Measurements from ENCODE around the gene PCDHGC4. TPM values are rescaled to one million over a fixed set of nuclear protein-coding genes. Genes with fewer than 3 reads are reported as not detected.

Gene PCDHGC4
- total RNA-seq (2021; fragmentation: NEBNext Ultra II Directional; extraction: Animal tissue kit (Norgen Biotek cat#: 25700)): 2.4 and 2.6 TPM in 2 replicates
- polyA plus RNA-seq (2011; rRNA removed): 2.1 and 2.8 TPM in 2 replicates
- 2.2 TPM for polyA plus RNA-seq (2011; cell fraction: cytosol; rRNA removed)
- polyA plus RNA-seq (2011; cell fraction: nucleus; rRNA removed): 5.0 TPM
- polyA plus RNA-seq (2012, experiment 1 of 2): 1.8 to 2.4 TPM (median 2.0 TPM) in 4 replicates
- polyA plus RNA-seq (2012, experiment 2 of 2): 1.7 TPM
- polyA plus RNA-seq (2013, experiment 1 of 2): 4.1 TPM
- 3.1 TPM for polyA plus RNA-seq (2013, experiment 2 of 2)
- polyA minus RNA-seq (2011; rRNA and poly(A)+ RNA removed): 8.5 and 9.4 TPM in 2 replicates
- polyA minus RNA-seq (2011; cell fraction: cytosol; rRNA and poly(A)+ RNA removed): 3.4 TPM
- polyA minus RNA-seq (2011; cell fraction: nucleus; rRNA and poly(A)+ RNA removed): 12.8 TPM
- long read RNA-seq, experiment 1: 0 reads
- long read RNA-seq, experiment 2, partial matches to known transcripts: 0 of 1 reads
- long read RNA-seq, experiment 2, other reads (novel, unspliced or antisense): 0 of 1 reads

DNA sequence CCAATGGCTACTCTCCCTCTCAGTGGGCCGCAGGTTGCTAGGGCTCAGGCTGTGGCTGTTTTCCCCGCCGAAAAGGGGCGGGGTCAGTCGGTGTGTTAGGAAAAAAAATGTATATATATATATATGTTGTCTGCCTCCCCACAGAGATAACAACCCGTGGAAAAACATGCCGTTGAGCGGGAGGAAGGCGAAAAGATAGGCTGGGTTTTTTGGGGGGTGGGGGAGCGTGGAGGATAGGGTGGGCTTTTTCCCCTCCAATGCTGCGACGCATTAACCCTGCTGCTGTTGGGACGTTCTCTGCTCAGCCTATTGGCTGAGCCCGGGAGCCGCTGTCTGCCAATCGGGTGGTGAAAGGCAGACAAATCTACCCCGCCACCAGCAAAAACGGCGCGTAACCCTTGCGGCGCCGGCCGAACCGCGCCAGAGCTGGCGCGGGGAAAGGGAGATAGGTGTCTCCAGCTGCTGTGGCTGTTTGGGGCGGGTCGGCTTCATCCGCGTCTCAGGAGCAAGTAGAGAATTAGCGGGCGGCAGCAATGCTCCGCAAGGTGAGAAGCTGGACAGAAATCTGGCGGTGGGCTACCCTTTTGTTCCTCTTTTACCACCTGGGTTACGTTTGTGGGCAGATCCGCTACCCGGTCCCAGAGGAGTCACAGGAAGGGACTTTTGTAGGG is at the start of gene PCDHGC4:
Gene PCDHGC4, plus strand, starts transcription at position 390 of the 671 bp plus-strand sequence. Its CDS starts 144 bp downstream, at position 534.
- H4K8ac ChIP-seq (ENCODE audit: extremely low read depth, insufficient read depth, low read length): peak within 1 kb of the TSS; percentile 63; the same call in 1 of the 2 replicates
- H2BK5ac ChIP-seq (ENCODE audit: low read depth, low read length): no peak within 1 kb of the TSS; the same call in 1 of the 2 replicates
- no peak within 1 kb of the TSS for H2BK120ac ChIP-seq (replicated peaks; ENCODE audit: low read depth, low read length)
- H3K56ac ChIP-seq (replicated peaks; ENCODE audit: insufficient read length, low read depth, low read length): peak within 1 kb of the TSS; percentile 28
- H2AFZ ChIP-seq (ENCODE audit: low read length): peak within 1 kb of the TSS; percentile 28; the same call in 1 of the 2 replicates
- WGBS, 2 experiments (ENCODE audit: extremely low coverage in 1 of 2, insufficient coverage in 1 of 2, insufficient read length in 1 of 2, insufficient replicate concordance in 2 of 2, low coverage in 1 of 2, low lambda C conversion rate in 2 of 2, missing lambda C conversion rate in 1 of 2): 3% methylated on average over 39 of the region's 39 CpGs; no CpG with 5 or more reads in 1 of the 2 experiments
- no peak within 1 kb of the TSS for H2BK20ac ChIP-seq (ENCODE audit: low read length)
- peak within 1 kb of the TSS; percentile 51 for H4K5ac ChIP-seq (ENCODE audit: insufficient read length, low read depth, low read length)
- H4K91ac ChIP-seq (replicated peaks; ENCODE audit: insufficient read length, low read length): no peak within 1 kb of the TSS
- ChIA-PET POLR2A (ENCODE audit: partially characterized antibody) (interaction anchor here (1.0 to 3.5 kb wide), 8 partner anchors 9 to 76 kb away, joined by 3 to 25 read pairs (median 6); partner anchors contain the start of gene PCDHGC3), CTCF (ENCODE audit: partially characterized antibody) (interaction anchor here (0.6 to 14.3 kb wide), 19 partner anchors 8 to 645 kb away, joined by 3 to 164 read pairs (median 4); partner anchors contain the start of genes PCDHB10, PCDHGA10, PCDHGA11 and PCDHGA12)
- H3K79me1 ChIP-seq (ENCODE audit: low read depth, low read length): no peaks in the 10 kb centered on the region; the same call in 1 of the 2 replicates
- H4K20me1 ChIP-seq (replicated peaks in 1 of 2; ENCODE audit: control insufficient read depth in 1 of 2, insufficient read depth in 2 of 2, low read length in 2 of 2): peaks cover 13 to 18% of the 10 kb centered on the region in 2 experiments
- H3K27ac ChIP-seq (ENCODE audit: low read depth, low read length): peak within 1 kb of the TSS; percentile 5; the same call in 1 of the 2 replicates
- peak within 1 kb of the TSS; percentile 65; the same call in 1 of the 2 replicates for H3K18ac ChIP-seq (ENCODE audit: extremely low read depth, low read length)
- DNase-seq (ENCODE audit: low read depth in 1 of 2, low spot score in 2 of 2) (peak in 1 of 2 experiments; percentile 84), FAIRE-seq (peak; percentile 24)
- peaks cover 11% of the 10 kb centered on the region for H3K23me2 ChIP-seq (ENCODE audit: low read depth, low read length)
- H3K4me3 ChIP-seq (ENCODE audit: extremely low read depth in 1 of 4, insufficient read depth in 2 of 4, low read depth in 3 of 4, low read length in 4 of 4): peak within 1 kb of the TSS; percentile 56 to 78 (median 69)
- H2BK12ac ChIP-seq (ENCODE audit: low read depth, low read length): peak within 1 kb of the TSS; percentile 30; the same call in 1 of the 2 replicates
- no peaks in the 10 kb centered on the region for H3K9me3 ChIP-seq (ENCODE audit: insufficient read depth in 2 of 2, low read depth in 1 of 2, low read length in 1 of 2)
- no peak within 1 kb of the TSS for H3K23ac ChIP-seq (ENCODE audit: insufficient read length)
- no peaks in the 10 kb centered on the region for H3K36me3 ChIP-seq (ENCODE audit: control insufficient read depth in 2 of 4, insufficient read depth in 4 of 4, low read length in 3 of 4)
- peaks cover 7 to 19% (median 16%) of the 10 kb centered on the region in 4 experiments for H3K27me3 ChIP-seq (replicated peaks in 1 of 4; ENCODE audit: control insufficient read depth in 3 of 4, extremely low read depth in 1 of 4, insufficient read depth in 3 of 4, low read length in 3 of 4)
- H3K14ac ChIP-seq (ENCODE audit: insufficient read length): no peak within 1 kb of the TSS
- peak within 1 kb of the TSS; percentile 93 for H2BK15ac ChIP-seq (ENCODE audit: low read length)
- H3K4me2 ChIP-seq (ENCODE audit: insufficient read depth in 1 of 2, low read depth in 2 of 2, low read length in 2 of 2): peak within 1 kb of the TSS; percentile 98
- H3K4me1 ChIP-seq (replicated peaks in 1 of 4; ENCODE audit: control insufficient read depth in 3 of 4, insufficient read depth in 4 of 4, low read length in 3 of 4): peaks cover 5 to 20% (median 12%) of the 10 kb centered on the region in 4 experiments
- H2AK5ac ChIP-seq (ENCODE audit: low read depth, low read length): no peak within 1 kb of the TSS
- H3K79me2 ChIP-seq (ENCODE audit: control insufficient read depth in 1 of 2, insufficient read depth in 2 of 2, low read length in 2 of 2): peaks cover 0 to 3% of the 10 kb centered on the region in 2 experiments; a peak in 1 of 4 replicates
- H3K9ac ChIP-seq (replicated peaks in 1 of 4; ENCODE audit: extremely low read depth in 1 of 4, low read depth in 3 of 4, low read length in 3 of 4): peak within 1 kb of the TSS in 3 of 4 experiments; percentile 34 to 52 (median 49); a peak in 5 of 7 replicates
- no peak within 1 kb of the TSS for H3K4ac ChIP-seq (replicated peaks; ENCODE audit: insufficient read length, low read depth, low read length)
- peak; percentile 68 for TF ChIP-seq CREB1 (IDR thresholded peaks at IDR 0.05)
